GM18526 (cell line): ENCODE data around the gene PPM1B.

ENCODE experiments used
- POLR2A ChIP-seq: IDR thresholded peaks from 3 replicates; pipeline ENCODE4 v1.6.1; 2011; ENCODE audit not compliant: insufficient read length; ENCODE audit errors: extremely low read depth

The PPM1B gene

GRCh38 chr2:44210362-44210761, 41.7 kb downstream of the PPM1B start:
- no peak for TF ChIP-seq POLR2A

DNA sequence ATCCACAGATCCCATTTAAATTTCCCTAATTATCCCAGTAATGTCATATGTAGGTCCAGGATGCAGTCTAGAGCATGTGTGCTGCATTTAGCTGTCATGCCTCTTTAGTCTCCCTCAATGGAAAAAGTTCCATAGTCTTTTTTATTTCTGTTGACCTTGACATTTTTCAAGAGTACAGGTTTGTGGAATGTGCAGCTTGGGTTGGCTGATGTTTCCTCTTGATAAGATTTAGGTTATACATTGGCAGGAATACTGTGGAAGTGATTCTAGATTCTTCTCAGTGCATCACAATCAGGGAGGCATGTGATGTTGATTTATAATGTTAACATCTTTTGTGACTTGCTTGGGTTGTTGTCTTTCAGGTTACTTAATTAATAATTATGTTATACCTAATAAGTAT, 42.5 kb downstream of the PPM1B start:
- TF ChIP-seq POLR2A, result no peak

DNA sequence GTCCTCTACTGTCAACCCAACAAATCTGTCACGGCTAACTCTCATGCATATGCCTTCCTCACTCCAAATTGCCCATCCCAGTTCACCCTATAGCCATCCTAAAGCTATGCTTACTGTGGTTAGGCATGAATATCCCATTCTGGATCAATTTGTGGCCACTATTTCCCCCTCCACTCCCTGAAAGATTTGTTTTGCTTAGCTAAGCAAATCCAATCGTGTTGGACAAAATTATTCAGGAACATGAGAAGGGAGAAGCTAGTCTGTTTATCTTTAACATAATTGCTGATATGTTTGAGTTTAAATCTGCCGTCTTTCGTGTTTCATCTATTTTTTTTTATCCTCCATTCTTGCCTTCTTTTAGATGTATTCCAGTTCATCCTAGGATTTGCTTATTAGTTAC, 43.6 kb downstream of the PPM1B start:
- TF ChIP-seq POLR2A, result no peak

DNA sequence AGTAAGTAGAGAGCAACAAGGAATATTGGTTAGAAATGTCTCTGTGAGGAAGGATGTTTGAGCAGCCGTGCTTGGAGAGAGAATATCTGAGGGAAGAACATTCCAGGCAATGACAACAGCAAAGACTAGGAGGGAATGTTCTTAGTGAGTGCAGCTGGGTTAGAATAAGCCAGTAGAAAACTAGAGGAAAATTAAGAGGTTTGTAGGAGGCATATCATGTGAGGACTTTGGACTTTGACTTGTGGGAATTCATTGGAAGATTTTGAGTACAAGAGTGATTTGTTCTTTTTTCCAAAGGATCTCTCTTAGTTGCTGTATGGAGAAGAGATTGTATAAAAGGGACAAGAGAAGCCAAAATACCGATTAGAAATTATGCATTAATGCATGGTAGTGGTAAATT, 47.2 kb downstream of the PPM1B start:
- TF ChIP-seq POLR2A, result no peak

DNA sequence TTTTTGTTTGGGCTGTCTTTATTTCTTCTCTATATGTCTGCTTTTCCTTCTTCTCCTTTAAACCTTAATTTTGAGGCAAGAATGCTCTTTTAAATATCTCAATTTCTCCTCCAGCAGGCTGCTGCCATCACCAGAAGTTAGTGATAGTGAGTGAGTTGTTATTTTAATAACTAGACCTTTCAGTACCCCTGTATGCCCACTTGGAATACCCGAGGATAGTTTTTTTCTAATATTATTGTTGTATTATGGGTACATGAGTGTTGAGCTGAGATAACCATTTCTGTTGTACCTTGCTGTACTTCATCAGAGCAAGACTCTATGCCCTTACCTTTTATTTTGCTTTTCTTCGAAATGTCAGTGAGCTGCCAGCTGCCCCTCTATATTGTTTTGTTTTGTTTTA, 50.1 kb downstream of the PPM1B start:
- TF ChIP-seq POLR2A, result no peak

DNA sequence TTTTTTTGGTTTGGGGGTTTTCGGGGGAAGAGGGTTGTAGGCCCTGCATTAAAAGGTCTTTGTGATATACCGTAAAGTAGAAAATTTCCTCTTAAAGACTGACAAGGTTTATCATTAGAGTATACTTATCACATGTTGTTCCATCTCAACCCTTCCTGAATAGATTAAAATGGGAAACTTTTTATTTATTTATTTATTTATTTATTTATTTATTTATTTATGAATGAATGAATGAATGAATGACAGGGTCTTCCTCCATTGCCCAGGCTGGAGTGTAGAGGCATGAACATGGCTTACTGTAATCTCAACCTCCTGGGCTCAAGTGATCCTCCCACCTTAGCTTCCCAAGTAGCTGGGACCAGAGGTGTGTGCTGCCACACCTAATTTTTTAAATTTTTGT, 58.1 kb downstream of the PPM1B start:
- TF ChIP-seq POLR2A, result no peak

DNA sequence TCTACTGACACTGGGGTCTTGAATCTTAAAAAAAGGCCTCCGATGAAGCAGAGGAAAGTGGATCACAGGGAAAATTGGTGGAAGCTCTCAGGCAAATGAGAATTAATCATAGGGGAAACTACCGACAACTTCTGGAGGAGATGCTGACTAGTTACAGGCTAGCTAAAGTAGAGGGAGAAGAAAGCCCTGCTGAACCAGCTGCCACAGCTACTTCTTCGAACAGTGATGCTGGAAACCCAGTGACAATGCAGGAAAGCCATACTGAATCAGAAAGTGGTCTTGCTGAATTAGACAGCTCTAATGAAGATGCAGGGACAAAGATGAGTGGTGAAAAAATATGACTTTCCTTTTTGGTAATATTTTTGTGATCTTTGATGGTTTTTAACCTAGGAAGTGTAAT, 61.7 kb downstream of the PPM1B start:
- TF ChIP-seq POLR2A, result no peak

- no peak for TF ChIP-seq POLR2A
These were observed 64.9 kb downstream of the PPM1B start for GRCh38 chr2:44233450-44234128.

- TF ChIP-seq POLR2A, result no peak
These were observed 68.5 kb downstream of the PPM1B start for GRCh38 chr2:44237221-44237620.

GRCh38 chr2:44242904-44243303, 74.2 kb downstream of the PPM1B start:
- no peak for TF ChIP-seq POLR2A

GRCh38 chr2:44244135-44244871, 75.6 kb downstream of the PPM1B start:
- no peak for TF ChIP-seq POLR2A

DNA sequence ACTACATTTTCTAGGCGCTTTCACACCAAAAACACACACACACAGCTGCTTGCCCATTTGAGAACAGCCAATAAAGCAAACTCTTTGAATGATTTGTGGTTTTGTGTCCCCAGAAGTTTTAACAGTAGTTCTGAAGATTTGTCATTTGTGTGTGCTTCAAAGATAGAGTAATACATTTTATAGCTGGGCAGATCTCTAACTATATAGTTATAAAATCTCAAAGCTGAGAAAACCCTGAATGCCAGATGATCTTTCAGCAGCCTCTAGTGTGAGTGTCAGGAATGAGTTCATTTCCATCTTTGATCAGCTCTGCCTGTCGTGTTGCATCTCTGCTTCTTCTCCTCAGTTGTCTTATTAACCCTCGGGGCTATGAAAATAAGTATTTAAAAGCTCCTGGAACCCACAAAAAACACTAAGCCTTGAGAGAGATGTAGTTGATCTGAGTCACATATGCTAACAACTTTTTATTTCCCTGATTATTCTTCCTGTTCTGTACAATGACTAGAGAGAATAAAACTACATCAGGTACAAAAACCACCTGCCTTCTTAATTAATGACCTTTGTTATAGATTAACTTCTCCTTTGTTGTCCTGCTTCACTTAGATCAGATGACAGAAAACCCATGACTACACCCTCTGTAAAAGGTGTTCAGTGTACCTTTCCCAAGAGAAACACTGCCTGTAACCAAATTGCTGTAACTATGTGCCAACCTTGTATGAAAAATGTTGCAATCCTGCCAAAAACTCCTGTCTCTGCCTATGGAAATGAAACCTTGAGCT, 76.6 kb downstream of the PPM1B start:
- no peak for TF ChIP-seq POLR2A

DNA sequence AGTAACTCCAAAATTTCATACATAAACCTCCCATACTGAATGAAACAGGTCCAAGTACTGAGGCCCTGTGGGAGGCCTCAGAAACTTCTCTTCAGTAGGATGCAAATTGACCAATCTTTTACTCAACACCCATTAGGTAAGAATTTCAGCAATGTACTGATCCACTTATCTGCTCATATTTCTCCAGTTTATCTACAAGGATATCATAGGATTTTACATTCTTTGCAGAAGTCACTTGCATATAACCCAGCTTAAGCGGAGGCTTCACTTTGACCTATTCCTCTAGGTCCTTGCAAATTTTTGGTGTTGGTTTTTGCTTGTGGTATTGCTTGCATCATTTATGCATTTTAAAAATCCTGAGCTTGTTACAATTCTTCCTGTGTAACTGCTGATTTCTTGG, 77.8 kb downstream of the PPM1B start:
- TF ChIP-seq POLR2A, result no peak

DNA sequence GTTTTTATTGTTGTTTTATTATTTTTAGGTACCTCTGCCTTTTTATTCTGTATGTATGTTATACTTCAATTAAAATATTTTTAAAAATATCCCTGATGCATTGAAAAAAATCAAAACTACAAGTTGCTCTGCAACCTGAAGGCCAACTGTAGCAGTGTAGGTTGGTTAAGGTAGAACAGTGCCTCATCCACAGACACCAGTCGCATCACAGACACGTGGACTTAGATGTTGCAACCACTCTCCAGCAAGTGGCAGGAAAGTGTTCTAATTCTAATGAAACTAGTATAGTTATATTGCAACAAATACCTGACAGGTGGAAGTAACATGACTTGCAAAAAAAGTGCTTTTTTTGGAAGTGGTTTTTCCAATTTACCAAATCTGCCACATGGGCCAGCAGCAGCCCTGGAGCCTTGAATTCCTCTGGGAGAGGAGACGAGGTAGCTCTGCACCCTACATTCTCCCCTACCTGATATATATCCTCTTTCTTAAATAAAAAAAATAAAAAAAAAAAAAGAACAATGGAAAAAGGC, 78.2 kb downstream of the PPM1B start:
- TF ChIP-seq POLR2A, result no peak

- no peak for TF ChIP-seq POLR2A
These were observed 79.2 kb downstream of the PPM1B start for GRCh38 chr2:44247924-44248323.

- no peak for TF ChIP-seq POLR2A
These were observed 81.7 kb downstream of the PPM1B start for GRCh38 chr2:44250376-44250775.
